HepG2 (cell line): Measurements from ENCODE around the gene ALPL. TPM values are rescaled to one million over a fixed set of nuclear protein-coding genes. Genes with fewer than 3 reads are reported as not detected.
A peak's percentile ranks its signal among the peaks of the same experiment; 100 is the strongest.

Experiments used
- FIP1L1 ChIP-seq: fragments of 200-400 bp; formaldehyde crosslinking; IDR thresholded peaks from 2 replicates; pipeline ENCODE4 v1.6.1; 2018; ENCODE audit warnings: low read depth, mild to moderate bottlenecking, low read length, moderate library complexity, borderline replicate concordance; ENCODE audit not compliant: insufficient read depth
- FOXM1 ChIP-seq: sonication (generic); formaldehyde crosslinking; IDR thresholded peaks from 2 replicates; pipeline ENCODE4 v1.5.0; 2020; ENCODE audit warnings: missing genetic modification reagents
- HOXA7 ChIP-seq: sonication (generic); formaldehyde crosslinking; IDR thresholded peaks from 2 replicates; pipeline ENCODE4 v1.8.1; 2022; ENCODE audit warnings: mild to moderate bottlenecking, missing genetic modification reagents, moderate library complexity
- NFIC ChIP-seq: IDR thresholded peaks from 2 replicates; pipeline ENCODE4 v1.6.1; 2012; ENCODE audit warnings: mild to moderate bottlenecking, low read length, inconsistent platforms
- PHF5A ChIP-seq: IDR thresholded peaks from one replicate; pipeline ENCODE4 v1.6.1; 2018; ENCODE audit warnings: low read depth, missing genetic modification reagents; ENCODE audit not compliant: unreplicated experiment
- SIX1 ChIP-seq: sonication (generic); formaldehyde crosslinking; IDR thresholded peaks from 2 replicates; pipeline ENCODE4 v1.4.0; 2020; ENCODE audit warnings: missing genetic modification reagents, borderline replicate concordance
- U2AF2 ChIP-seq: fragments of 200-400 bp; formaldehyde crosslinking; IDR thresholded peaks from 2 replicates; pipeline ENCODE4 v1.6.1; 2017; ENCODE audit warnings: low read depth, mild to moderate bottlenecking, low read length
- ZNF12 ChIP-seq: sonication (generic); formaldehyde crosslinking; IDR thresholded peaks from 2 replicates; pipeline ENCODE4 v1.5.0; 2020; ENCODE audit warnings: missing genetic modification reagents
- ZNF552 ChIP-seq: sonication (generic); formaldehyde crosslinking; IDR thresholded peaks from 2 replicates; pipeline ENCODE4 v1.9.0; 2022; ENCODE audit warnings: missing genetic modification reagents, mild to moderate bottlenecking, borderline replicate concordance
- ZNF781 ChIP-seq: sonication (generic); formaldehyde crosslinking; IDR thresholded peaks from 2 replicates; pipeline ENCODE4 v1.5.1; 2020; ENCODE audit warnings: borderline replicate concordance, mild to moderate bottlenecking, missing genetic modification reagents; ENCODE audit errors: not compliant biosample characterization
- polyA plus RNA-seq, 8 experiments: library from polyadenylated mRNA; depleted of rRNA in 3 of 8; stranded (reverse) in 7 of 8; unstranded in 1 of 8; fragments of >200 nt; fragmentation: Illumina TruSeq in 4 of 8; extraction: Trizol in 4 of 8; gene quantifications; 2 replicates each; pipeline versions ENCODE4 v1.2.1 to v1.2.3, GENCODE V29; 2011 to 2016; ENCODE audit warnings: low read depth in 4 of 8, missing spikeins in 1 of 8, mixed read lengths in 1 of 8; ENCODE audit not compliant: insufficient read depth in 1 of 8
- total RNA-seq, 5 experiments: library from RNA; depleted of rRNA; stranded (reverse); fragments of >200 nt; fragmentation: Illumina TruSeq; extraction: Trizol; gene quantifications; 2 replicates each; pipeline ENCODE4 v1.2.3, GENCODE V29; 2016; ENCODE audit warnings: low read depth in 1 of 5
- TF ChIP-seq, protein P1 (sequence below): sonication (generic); formaldehyde crosslinking; IDR thresholded peaks from 2 replicates; pipeline ENCODE4 v1.4.0; 2020; ENCODE audit warnings: missing genetic modification reagents
- TF ChIP-seq, protein P2 (sequence below): sonication (generic); formaldehyde crosslinking; IDR thresholded peaks from 2 replicates; pipeline ENCODE4 v1.4.0; 2020; ENCODE audit warnings: missing genetic modification reagents

The ALPL gene
- total and polyA plus RNA-seq, 2 of the 13 experiments (the other 11 are each of a cell fraction or from before 2014, with no cell fraction given), result 0.12 TPM; not detected in 1

DNA sequence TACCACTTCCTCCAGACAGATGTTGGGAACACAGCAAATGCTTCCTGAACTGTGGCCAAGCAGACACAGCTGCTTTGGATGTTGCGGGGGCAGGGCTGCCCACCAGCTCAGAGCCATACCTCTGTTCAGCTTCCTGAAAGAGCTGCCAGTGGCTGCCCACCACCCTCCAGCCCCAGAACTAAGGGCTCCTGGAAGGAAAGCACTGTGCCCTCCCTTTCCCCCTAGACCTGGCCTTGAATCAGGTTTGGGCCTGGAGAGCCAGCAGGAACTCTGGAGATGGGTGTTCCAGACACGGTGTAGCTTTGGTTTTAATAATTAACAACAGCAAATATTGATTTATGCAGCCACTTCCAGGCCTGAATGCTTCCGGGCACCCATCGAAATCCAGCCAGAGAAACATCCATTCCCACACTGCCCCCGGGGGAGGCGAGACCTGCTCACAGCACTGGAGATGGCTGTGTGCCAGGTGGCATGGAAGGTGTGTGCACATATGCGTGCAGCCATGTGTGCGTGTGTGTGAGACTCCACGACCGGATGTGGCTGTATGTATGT is 114.3 kb downstream of the ALPL start (continued):
- TF ChIP-seq, protein P1, sequence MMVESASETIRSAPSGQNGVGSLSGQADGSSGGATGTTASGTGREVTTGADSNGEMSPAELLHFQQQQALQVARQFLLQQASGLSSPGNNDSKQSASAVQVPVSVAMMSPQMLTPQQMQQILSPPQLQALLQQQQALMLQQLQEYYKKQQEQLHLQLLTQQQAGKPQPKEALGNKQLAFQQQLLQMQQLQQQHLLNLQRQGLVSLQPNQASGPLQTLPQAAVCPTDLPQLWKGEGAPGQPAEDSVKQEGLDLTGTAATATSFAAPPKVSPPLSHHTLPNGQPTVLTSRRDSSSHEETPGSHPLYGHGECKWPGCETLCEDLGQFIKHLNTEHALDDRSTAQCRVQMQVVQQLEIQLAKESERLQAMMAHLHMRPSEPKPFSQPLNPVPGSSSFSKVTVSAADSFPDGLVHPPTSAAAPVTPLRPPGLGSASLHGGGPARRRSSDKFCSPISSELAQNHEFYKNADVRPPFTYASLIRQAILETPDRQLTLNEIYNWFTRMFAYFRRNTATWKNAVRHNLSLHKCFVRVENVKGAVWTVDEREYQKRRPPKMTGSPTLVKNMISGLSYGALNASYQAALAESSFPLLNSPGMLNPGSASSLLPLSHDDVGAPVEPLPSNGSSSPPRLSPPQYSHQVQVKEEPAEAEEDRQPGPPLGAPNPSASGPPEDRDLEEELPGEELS (CRISPR knock-in tag), result peak; percentile 85
- TF ChIP-seq ZNF12 (CRISPR knock-in tag), result no peak
- no peak for TF ChIP-seq ZNF781 (CRISPR knock-in tag)
- no peak for TF ChIP-seq FOXM1 (CRISPR knock-in tag)
- TF ChIP-seq, protein P2, sequence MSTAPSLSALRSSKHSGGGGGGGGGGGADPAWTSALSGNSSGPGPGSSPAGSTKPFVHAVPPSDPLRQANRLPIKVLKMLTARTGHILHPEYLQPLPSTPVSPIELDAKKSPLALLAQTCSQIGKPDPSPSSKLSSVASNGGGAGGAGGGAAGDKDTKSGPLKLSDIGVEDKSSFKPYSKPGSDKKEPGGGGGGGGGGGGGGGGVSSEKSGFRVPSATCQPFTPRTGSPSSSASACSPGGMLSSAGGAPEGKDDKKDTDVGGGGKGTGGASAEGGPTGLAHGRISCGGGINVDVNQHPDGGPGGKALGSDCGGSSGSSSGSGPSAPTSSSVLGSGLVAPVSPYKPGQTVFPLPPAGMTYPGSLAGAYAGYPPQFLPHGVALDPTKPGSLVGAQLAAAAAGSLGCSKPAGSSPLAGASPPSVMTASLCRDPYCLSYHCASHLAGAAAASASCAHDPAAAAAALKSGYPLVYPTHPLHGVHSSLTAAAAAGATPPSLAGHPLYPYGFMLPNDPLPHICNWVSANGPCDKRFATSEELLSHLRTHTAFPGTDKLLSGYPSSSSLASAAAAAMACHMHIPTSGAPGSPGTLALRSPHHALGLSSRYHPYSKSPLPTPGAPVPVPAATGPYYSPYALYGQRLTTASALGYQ (CRISPR knock-in tag), result peak; percentile 73; the same call in 1 of the 2 replicates
- TF ChIP-seq NFIC, result no peak
- no peak for TF ChIP-seq FIP1L1
- TF ChIP-seq SIX1 (CRISPR knock-in tag), result peak; percentile 28; the same call in 1 of the 2 replicates
- no peak for TF ChIP-seq ZNF552
- no peak for TF ChIP-seq U2AF2
- peak; percentile 36 for TF ChIP-seq PHF5A (CRISPR knock-in tag)
- no peak for TF ChIP-seq HOXA7 (CRISPR knock-in tag)
